AG04450 (cell line): Measurements from ENCODE around the gene TAS2R16. TPM values are rescaled to one million over a fixed set of nuclear protein-coding genes. Genes with fewer than 3 reads are reported as not detected.

Experiments
- CTCF ChIA-PET: fragments of 300-600, 350-600 bp; formaldehyde crosslinking; extraction: SDS; loops from one replicate; lab custom pipeline; 2022; ENCODE audit warnings: antibody characterized with exemption, inconsistent platforms; lab: Charles Lee
- POLR2A ChIA-PET: fragments of 350-600 bp; formaldehyde crosslinking; extraction: SDS; loops from one replicate; lab custom pipeline; 2021; ENCODE audit warnings: antibody characterized with exemption, inconsistent platforms; lab: Yijun Ruan, JAX
- DNase-seq: peaks from one replicate; pipeline ENCODE4 v3.0.0-alpha.2; 2011; ENCODE audit warnings: low read depth, low spot score
- H3K27ac ChIP-seq: one replicate; pipeline ENCODE4 v1.5.1; 2012; ENCODE audit warnings: low read depth, low read length, control low read depth
- H3K27me3 ChIP-seq: one replicate; pipeline ENCODE4 v1.6.0; 2012; ENCODE audit warnings: low read length; ENCODE audit not compliant: control insufficient read depth, insufficient read depth
- H3K4me3 ChIP-seq: 2 replicates; pipeline ENCODE4 v1.5.1; 2011; ENCODE audit warnings: mild to moderate bottlenecking, low read depth, low read length, control low read depth
- H3K9me3 ChIP-seq: 2 replicates; pipeline ENCODE4 v1.5.1; 2012; ENCODE audit warnings: low read length; ENCODE audit not compliant: control insufficient read depth, insufficient read depth
- polyA plus RNA-seq: library from polyadenylated mRNA; depleted of rRNA; stranded (reverse); fragments of >200 nt; gene quantifications from 2 replicates; pipeline ENCODE4 v1.2.3, GENCODE V29; 2011
- TF ChIP-seq, protein P1 (sequence below): IDR thresholded peaks from 2 replicates; pipeline ENCODE4 v1.5.1; 2011; ENCODE audit warnings: low read depth, low read length, control low read depth, inconsistent platforms

TAS2R16 gene
- polyA plus RNA-seq, 1 experiment: not detected

DNA sequence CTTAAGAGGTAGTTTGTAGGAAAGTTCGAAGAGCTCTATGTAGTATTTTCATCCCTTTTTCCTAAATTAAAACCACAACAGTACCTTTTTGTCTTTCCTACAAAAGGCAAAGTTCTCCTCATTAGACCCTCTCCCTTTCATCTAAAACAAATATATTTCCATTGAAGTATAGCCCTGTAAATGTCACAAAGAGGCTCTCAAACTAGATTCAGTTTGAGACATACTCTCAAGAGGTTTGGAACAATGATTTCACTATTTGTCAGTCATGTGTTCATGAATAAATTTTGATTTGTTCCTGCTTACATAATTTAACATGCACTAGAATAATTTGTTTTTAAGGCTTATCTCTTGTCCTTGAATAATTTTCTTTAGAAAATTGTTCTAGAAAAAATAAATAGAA is 12.2 kb downstream of the TAS2R16 start:
- Histone ChIP-seq H3K27me3 (no peaks in the 10 kb centered on the region), H3K4me3 (no peak overlapping the region), H3K27ac (no peak overlapping the region), H3K9me3 (peaks cover 3% of the 10 kb centered on the region; the same call in 1 of the 2 replicates)
- ChIA-PET POLR2A (no interaction called here), CTCF (no interaction called here)
- DNase-seq: no peak
- TF ChIP-seq, protein P1, sequence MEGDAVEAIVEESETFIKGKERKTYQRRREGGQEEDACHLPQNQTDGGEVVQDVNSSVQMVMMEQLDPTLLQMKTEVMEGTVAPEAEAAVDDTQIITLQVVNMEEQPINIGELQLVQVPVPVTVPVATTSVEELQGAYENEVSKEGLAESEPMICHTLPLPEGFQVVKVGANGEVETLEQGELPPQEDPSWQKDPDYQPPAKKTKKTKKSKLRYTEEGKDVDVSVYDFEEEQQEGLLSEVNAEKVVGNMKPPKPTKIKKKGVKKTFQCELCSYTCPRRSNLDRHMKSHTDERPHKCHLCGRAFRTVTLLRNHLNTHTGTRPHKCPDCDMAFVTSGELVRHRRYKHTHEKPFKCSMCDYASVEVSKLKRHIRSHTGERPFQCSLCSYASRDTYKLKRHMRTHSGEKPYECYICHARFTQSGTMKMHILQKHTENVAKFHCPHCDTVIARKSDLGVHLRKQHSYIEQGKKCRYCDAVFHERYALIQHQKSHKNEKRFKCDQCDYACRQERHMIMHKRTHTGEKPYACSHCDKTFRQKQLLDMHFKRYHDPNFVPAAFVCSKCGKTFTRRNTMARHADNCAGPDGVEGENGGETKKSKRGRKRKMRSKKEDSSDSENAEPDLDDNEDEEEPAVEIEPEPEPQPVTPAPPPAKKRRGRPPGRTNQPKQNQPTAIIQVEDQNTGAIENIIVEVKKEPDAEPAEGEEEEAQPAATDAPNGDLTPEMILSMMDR: no peak

DNA sequence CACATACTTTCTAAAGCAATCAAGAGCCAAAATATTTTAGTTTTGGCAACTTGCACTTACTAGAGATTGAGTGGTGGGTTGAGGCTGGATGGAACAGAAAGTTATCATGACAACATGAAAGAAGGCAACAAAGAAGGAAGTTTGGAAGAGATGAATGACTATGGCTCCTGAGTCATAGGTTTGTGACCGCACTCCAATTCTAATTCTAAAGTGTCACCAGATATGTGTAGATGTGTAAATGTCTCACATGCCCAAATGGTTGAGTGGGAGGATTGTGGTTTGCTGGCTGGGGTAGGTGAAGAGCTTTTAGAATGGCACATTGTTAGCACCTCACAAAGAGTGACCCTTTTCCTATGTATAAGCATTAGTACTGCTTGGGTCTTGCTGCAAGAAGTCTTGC is 20.2 kb downstream of the TAS2R16 start:
- TF ChIP-seq, protein P1: no peak
- DNase-seq: no peak
- Histone ChIP-seq H3K9me3 (peaks cover 8% of the 10 kb centered on the region; the same call in 1 of the 2 replicates), H3K4me3 (no peak overlapping the region), H3K27me3 (no peaks in the 10 kb centered on the region), H3K27ac (no peak overlapping the region)
- ChIA-PET POLR2A (no interaction called here), CTCF (no interaction called here)

DNA sequence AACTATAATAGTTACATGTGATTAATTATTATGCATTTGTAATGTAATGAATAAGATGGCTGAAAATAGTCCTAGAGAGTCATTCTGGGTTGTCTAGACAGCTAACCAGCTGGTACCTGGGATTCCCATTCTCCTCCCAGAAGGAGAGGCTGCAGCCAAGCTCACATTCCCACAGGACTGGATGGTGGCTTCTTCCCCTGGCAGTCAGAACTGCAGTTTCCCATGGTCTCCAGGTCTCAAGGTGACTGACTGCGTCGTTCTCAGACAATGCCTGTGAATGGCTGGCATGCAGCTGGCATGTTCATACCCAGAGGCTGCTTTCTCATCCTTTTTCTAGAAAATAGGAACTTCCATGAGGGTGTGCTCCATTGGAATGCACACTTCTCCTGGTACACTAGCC is 21.3 kb downstream of the TAS2R16 start:
- ChIA-PET CTCF (no interaction called here), POLR2A (no interaction called here)
- H3K9me3 ChIP-seq: peaks cover 8% of the 10 kb centered on the region; the same call in 1 of the 2 replicates
- TF ChIP-seq, protein P1: no peak
- no peak overlapping the region for H3K27ac ChIP-seq
- no peak overlapping the region for H3K4me3 ChIP-seq
- DNase-seq: no peak
- no peaks in the 10 kb centered on the region for H3K27me3 ChIP-seq

DNA sequence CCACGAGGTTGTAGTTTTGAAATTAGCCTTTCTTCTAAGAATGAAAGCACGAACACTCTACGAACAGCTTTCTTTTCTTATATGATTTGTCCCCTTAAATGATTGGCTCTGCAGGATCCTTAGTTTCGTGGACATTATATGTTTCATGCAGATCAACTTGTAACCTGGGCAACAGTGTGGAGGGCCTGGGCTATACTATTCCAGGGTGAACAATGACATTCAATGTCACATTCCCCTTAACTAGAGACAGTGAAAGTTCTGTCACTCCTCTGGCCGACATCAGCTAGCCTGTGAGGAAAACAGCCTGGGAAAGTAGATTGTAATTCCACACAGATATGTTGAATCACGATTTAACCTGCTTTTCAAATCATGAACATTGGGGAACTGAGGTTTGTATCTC is 23.4 kb downstream of the TAS2R16 start:
- DNase-seq: no peak
- peaks cover 8% of the 10 kb centered on the region; the same call in 1 of the 2 replicates for H3K9me3 ChIP-seq
- TF ChIP-seq, protein P1: no peak
- ChIA-PET CTCF (no interaction called here), POLR2A (no interaction called here)
- H3K27me3 ChIP-seq: no peaks in the 10 kb centered on the region
- H3K4me3 ChIP-seq: no peak overlapping the region
- H3K27ac ChIP-seq: no peak overlapping the region

DNA sequence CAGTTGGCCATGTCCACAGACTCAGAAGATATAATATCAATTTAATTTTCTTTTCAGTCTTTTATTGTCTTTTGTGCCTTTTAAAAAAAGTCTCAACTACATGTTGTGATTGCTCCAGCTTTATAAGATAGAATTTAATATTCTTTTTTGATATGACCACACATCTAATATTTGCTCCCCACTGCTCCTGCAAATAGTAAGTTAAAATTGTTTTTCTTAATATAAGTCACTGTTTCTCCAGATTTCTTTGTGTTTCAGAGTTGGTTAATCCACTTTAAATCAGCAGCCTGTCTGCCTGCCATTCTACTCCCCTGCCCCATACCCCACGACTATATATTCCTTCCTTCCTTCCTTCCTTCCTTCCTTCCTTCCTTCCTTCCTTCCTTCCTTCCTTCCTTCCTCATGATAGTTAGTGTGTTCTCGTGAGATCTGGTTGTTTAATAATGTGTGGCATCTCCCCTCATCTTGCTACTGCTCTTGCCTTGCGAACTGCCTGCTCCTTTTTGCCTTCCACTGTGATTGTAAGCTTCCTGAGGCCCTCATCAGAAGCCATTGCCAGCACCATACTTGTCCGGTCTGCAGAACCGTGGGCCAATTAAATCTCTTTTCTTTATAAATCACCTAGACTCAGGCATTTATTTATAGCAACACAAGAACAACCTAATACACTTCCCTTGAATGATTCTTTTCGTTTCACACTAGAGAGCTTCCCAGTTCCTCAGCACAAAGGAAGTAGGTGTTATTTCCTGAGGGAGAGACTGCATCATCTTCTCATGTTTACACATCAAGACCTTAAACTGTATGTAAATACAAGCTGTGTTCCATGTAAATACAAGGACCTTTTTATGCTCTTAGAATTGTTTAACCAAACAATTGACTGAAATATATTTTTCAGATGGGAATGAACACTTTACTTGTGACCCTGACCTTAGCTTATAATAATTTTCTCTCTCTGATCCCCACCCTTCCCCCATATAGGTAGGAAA is 24.5 kb downstream of the TAS2R16 start:
- Histone ChIP-seq H3K9me3 (peaks cover 4% of the 10 kb centered on the region; the same call in 1 of the 2 replicates), H3K4me3 (no peak overlapping the region), H3K27me3 (no peaks in the 10 kb centered on the region), H3K27ac (no peak overlapping the region)
- ChIA-PET CTCF (no interaction called here), POLR2A (no interaction called here)
- TF ChIP-seq, protein P1: no peak
- DNase-seq: no peak
